ENCODE data around the gene ZC2HC1B. TPM values are rescaled to one million over a fixed set of nuclear protein-coding genes. Genes with fewer than 3 reads are reported as not detected.
"Not testable (repeated sequence)": the region's sequence is repeated elsewhere in the genome, so short reads cannot be mapped to it uniquely, and the experiment has no call there.

The ZC2HC1B gene
- total RNA-seq, 1 donor from 2014 or later, result not detected

GRCh38 chr6:143872201-143872600 is 7.9 kb downstream of the ZC2HC1B start:
- H3K36me3 Mint-ChIP-seq (ENCODE audit: unreplicated experiment), result peaks cover 17% of the 10 kb centered on the region
- peak overlapping the region; percentile 62 for H3K27ac Mint-ChIP-seq (ENCODE audit: unreplicated experiment)
- H3K4me1 Mint-ChIP-seq (ENCODE audit: unreplicated experiment), result peaks cover 2% of the 10 kb centered on the region
- H3K4me3 Mint-ChIP-seq (ENCODE audit: unreplicated experiment), result no peak overlapping the region
- no peaks in the 10 kb centered on the region for H3K27me3 Mint-ChIP-seq (ENCODE audit: unreplicated experiment)
- TF ChIP-seq CTCF (IDR thresholded peaks at IDR 0.05), result no peak
- peaks cover 38% of the 10 kb centered on the region for H3K9me3 Mint-ChIP-seq (ENCODE audit: unreplicated experiment)
- DNase-seq (ENCODE audit: extremely low spot score, unreplicated experiment), result no peak

- not testable (repeated sequence) for DNase-seq (ENCODE audit: extremely low spot score, unreplicated experiment); H3K4me3 Mint-ChIP-seq (ENCODE audit: unreplicated experiment); H3K27ac Mint-ChIP-seq (ENCODE audit: unreplicated experiment); H3K4me1 Mint-ChIP-seq (ENCODE audit: unreplicated experiment); H3K27me3 Mint-ChIP-seq (ENCODE audit: unreplicated experiment)
- Mint-ChIP-seq H3K36me3 (ENCODE audit: unreplicated experiment) (peaks cover 12% of the 10 kb centered on the region), H3K9me3 (ENCODE audit: unreplicated experiment) (peaks cover 30% of the 10 kb centered on the region)
Measured at GRCh38 chr6:143873600-143873999, 9.3 kb downstream of the ZC2HC1B start.

GRCh38 chr6:143874503-143874902 is 10.2 kb downstream of the ZC2HC1B start:
- H3K4me1 Mint-ChIP-seq (ENCODE audit: unreplicated experiment); DNase-seq (ENCODE audit: extremely low spot score, unreplicated experiment); H3K36me3 Mint-ChIP-seq (ENCODE audit: unreplicated experiment); H3K27ac Mint-ChIP-seq (ENCODE audit: unreplicated experiment); H3K27me3 Mint-ChIP-seq (ENCODE audit: unreplicated experiment); H3K4me3 Mint-ChIP-seq (ENCODE audit: unreplicated experiment): not testable (repeated sequence)
- peaks cover 29% of the 10 kb centered on the region for H3K9me3 Mint-ChIP-seq (ENCODE audit: unreplicated experiment)

- H3K4me3 Mint-ChIP-seq (ENCODE audit: unreplicated experiment), result no peak overlapping the region
- TF ChIP-seq CTCF (IDR thresholded peaks at IDR 0.05), result no peak
- H3K27me3 Mint-ChIP-seq (ENCODE audit: unreplicated experiment), result no peaks in the 10 kb centered on the region
- H3K36me3 Mint-ChIP-seq (ENCODE audit: unreplicated experiment), result peaks cover 6% of the 10 kb centered on the region
- H3K27ac Mint-ChIP-seq (ENCODE audit: unreplicated experiment), result no peak overlapping the region
- no peak for DNase-seq (ENCODE audit: extremely low spot score, unreplicated experiment)
- peaks cover 22% of the 10 kb centered on the region for H3K9me3 Mint-ChIP-seq (ENCODE audit: unreplicated experiment)
- H3K4me1 Mint-ChIP-seq (ENCODE audit: unreplicated experiment), result no peaks in the 10 kb centered on the region
Measured at GRCh38 chr6:143877584-143878271, 13.5 kb downstream of the ZC2HC1B start.

GRCh38 chr6:143878272-143878760 is 14.0 kb downstream of the ZC2HC1B start:
- H3K9me3 Mint-ChIP-seq (ENCODE audit: unreplicated experiment), result peaks cover 22% of the 10 kb centered on the region
- H3K27me3 Mint-ChIP-seq (ENCODE audit: unreplicated experiment), result no peaks in the 10 kb centered on the region
- H3K4me3 Mint-ChIP-seq (ENCODE audit: unreplicated experiment), result no peak overlapping the region
- no peaks in the 10 kb centered on the region for H3K4me1 Mint-ChIP-seq (ENCODE audit: unreplicated experiment)
- no peak overlapping the region for H3K27ac Mint-ChIP-seq (ENCODE audit: unreplicated experiment)
- H3K36me3 Mint-ChIP-seq (ENCODE audit: unreplicated experiment), result peaks cover 6% of the 10 kb centered on the region
- TF ChIP-seq CTCF (IDR thresholded peaks at IDR 0.05), result no peak
- DNase-seq (ENCODE audit: extremely low spot score, unreplicated experiment), result no peak

- no peak for TF ChIP-seq CTCF (IDR thresholded peaks at IDR 0.05)
- peaks cover 9% of the 10 kb centered on the region for H3K9me3 Mint-ChIP-seq (ENCODE audit: unreplicated experiment)
- no peaks in the 10 kb centered on the region for H3K4me1 Mint-ChIP-seq (ENCODE audit: unreplicated experiment)
- no peak for DNase-seq (ENCODE audit: extremely low spot score, unreplicated experiment)
- no peaks in the 10 kb centered on the region for H3K27me3 Mint-ChIP-seq (ENCODE audit: unreplicated experiment)
- H3K27ac Mint-ChIP-seq (ENCODE audit: unreplicated experiment), result no peak overlapping the region
- peaks cover 2% of the 10 kb centered on the region for H3K36me3 Mint-ChIP-seq (ENCODE audit: unreplicated experiment)
- H3K4me3 Mint-ChIP-seq (ENCODE audit: unreplicated experiment), result no peak overlapping the region
Measured at GRCh38 chr6:143880412-143880811, 16.1 kb downstream of the ZC2HC1B start.
